Activated CD8-positive, alpha-beta memory T cell treated with anti-CD3 and anti-CD28 coated beads for 24 hours (primary cell): ENCODE measurements around the gene TXLNB.
"Not testable (repeated sequence)": the region's sequence is repeated elsewhere in the genome, so short reads cannot be mapped to it uniquely, and the experiment has no call there.

ENCODE experiments used
- DNase-seq: peaks from one replicate; pipeline ENCODE4 v3.0.0-alpha.2; 2020

Gene TXLNB

GRCh38 chr6:139308936-139309603 is 17.3 kb upstream of the TXLNB start:
- no peak for DNase-seq

GRCh38 chr6:139308286-139308916 is 16.6 kb upstream of the TXLNB start:
- DNase-seq = no peak

- no peak for DNase-seq
Measured at GRCh38 chr6:139306291-139306981, 14.6 kb upstream of the TXLNB start.

GRCh38 chr6:139303185-139303584 is 11.4 kb upstream of the TXLNB start:
- no peak for DNase-seq

- DNase-seq = no peak
Measured at GRCh38 chr6:139297921-139298320, 6.1 kb upstream of the TXLNB start.

GRCh38 chr6:139296927-139297326 is 5.1 kb upstream of the TXLNB start:
- no peak for DNase-seq

- DNase-seq = no peak
Measured at GRCh38 chr6:139295901-139296300, 4.1 kb upstream of the TXLNB start.

- no peak for DNase-seq
Measured at GRCh38 chr6:139294090-139294489, 2.3 kb upstream of the TXLNB start.

- not testable (repeated sequence) for DNase-seq
Measured at GRCh38 chr6:139293230-139293629, 1.4 kb upstream of the TXLNB start.

GRCh38 chr6:139290787-139291311 is 949 bp downstream of the TXLNB start:
- no peak for DNase-seq

GRCh38 chr6:139289233-139289632 is 2.6 kb downstream of the TXLNB start:
- no peak for DNase-seq

- DNase-seq = no peak
Measured at GRCh38 chr6:139288496-139289040, 3.2 kb downstream of the TXLNB start.

GRCh38 chr6:139287868-139288267 is 3.9 kb downstream of the TXLNB start:
- DNase-seq = no peak

- not testable (repeated sequence) for DNase-seq
Measured at GRCh38 chr6:139286438-139286837, 5.4 kb downstream of the TXLNB start.

- no peak for DNase-seq
Measured at GRCh38 chr6:139285590-139285989, 6.2 kb downstream of the TXLNB start.

- no peak for DNase-seq
Measured at GRCh38 chr6:139284789-139285188, 7.0 kb downstream of the TXLNB start.

- no peak for DNase-seq
Measured at GRCh38 chr6:139282684-139283083, 9.1 kb downstream of the TXLNB start.

- DNase-seq = no peak
Measured at GRCh38 chr6:139278190-139278589, 13.6 kb downstream of the TXLNB start.

- DNase-seq = no peak
Measured at GRCh38 chr6:139277587-139277986, 14.2 kb downstream of the TXLNB start.

GRCh38 chr6:139277161-139277560 is 14.6 kb downstream of the TXLNB start:
- DNase-seq = no peak

GRCh38 chr6:139275279-139276055 is 16.3 kb downstream of the TXLNB start:
- no peak for DNase-seq

GRCh38 chr6:139271056-139271455 is 20.7 kb downstream of the TXLNB start:
- no peak for DNase-seq

GRCh38 chr6:139270249-139270648 is 21.5 kb downstream of the TXLNB start:
- no peak for DNase-seq
